Mesothelial cell of epicardium (in vitro differentiated cells): ENCODE results near the gene ADCYAP1R1. TPM values are rescaled to one million over a fixed set of nuclear protein-coding genes. Genes with fewer than 3 reads are reported as not detected.
A peak's percentile ranks its signal among the peaks of the same experiment; 100 is the strongest.

Experiments used
- DNase-seq, 2 experiments: peaks; one replicate each; pipeline ENCODE4 v3.0.0; 2021; ENCODE audit warnings: low spot score in 2 of 2; ENCODE audit not compliant: unreplicated experiment in 2 of 2
- H3K27ac Mint-ChIP-seq: 2 replicates; pipeline ENCODE4 v1.8.0; 2021; ENCODE audit warnings: mixed read lengths
- H3K27me3 Mint-ChIP-seq: 2 replicates; pipeline ENCODE4 v1.8.0; 2021; ENCODE audit warnings: low read depth, mixed read lengths
- H3K36me3 Mint-ChIP-seq: 2 replicates; pipeline ENCODE4 v1.8.0; 2021; ENCODE audit warnings: mixed read lengths
- H3K4me1 Mint-ChIP-seq: 2 replicates; pipeline ENCODE4 v1.8.0; 2021; ENCODE audit warnings: mixed read lengths
- H3K4me3 Mint-ChIP-seq: 2 replicates; pipeline ENCODE4 v1.8.0; 2021; ENCODE audit warnings: mild to moderate bottlenecking, moderate library complexity, mixed read lengths
- H3K9me3 Mint-ChIP-seq: 2 replicates; pipeline ENCODE4 v1.8.0; 2021; ENCODE audit warnings: mixed read lengths
- total RNA-seq: library from RNA; stranded (reverse); gene quantifications from 3 replicates; pipeline ENCODE4 v1.2.1, GENCODE V29; 2021
- TF ChIP-seq, protein P1 (sequence below): fragments of 200-600 bp; sonication (generic); IDR thresholded peaks from one replicate; pipeline ENCODE4 v1.5.0; 2021; ENCODE audit warnings: antibody characterized with exemption; ENCODE audit not compliant: unreplicated experiment

ADCYAP1R1 gene
- total RNA-seq, 1 donor from 2014 or later: 0.36 TPM

GRCh38 chr7:31105256-31105950, 53.3 kb downstream of the ADCYAP1R1 start:
- peak in 1 of 2 experiments; percentile 20 for DNase-seq
- no peak overlapping the region for H3K4me3 Mint-ChIP-seq
- H3K9me3 Mint-ChIP-seq: no peaks in the 10 kb centered on the region
- H3K27me3 Mint-ChIP-seq: peaks cover 79% of the 10 kb centered on the region
- no peaks in the 10 kb centered on the region for H3K36me3 Mint-ChIP-seq
- TF ChIP-seq, protein P1, sequence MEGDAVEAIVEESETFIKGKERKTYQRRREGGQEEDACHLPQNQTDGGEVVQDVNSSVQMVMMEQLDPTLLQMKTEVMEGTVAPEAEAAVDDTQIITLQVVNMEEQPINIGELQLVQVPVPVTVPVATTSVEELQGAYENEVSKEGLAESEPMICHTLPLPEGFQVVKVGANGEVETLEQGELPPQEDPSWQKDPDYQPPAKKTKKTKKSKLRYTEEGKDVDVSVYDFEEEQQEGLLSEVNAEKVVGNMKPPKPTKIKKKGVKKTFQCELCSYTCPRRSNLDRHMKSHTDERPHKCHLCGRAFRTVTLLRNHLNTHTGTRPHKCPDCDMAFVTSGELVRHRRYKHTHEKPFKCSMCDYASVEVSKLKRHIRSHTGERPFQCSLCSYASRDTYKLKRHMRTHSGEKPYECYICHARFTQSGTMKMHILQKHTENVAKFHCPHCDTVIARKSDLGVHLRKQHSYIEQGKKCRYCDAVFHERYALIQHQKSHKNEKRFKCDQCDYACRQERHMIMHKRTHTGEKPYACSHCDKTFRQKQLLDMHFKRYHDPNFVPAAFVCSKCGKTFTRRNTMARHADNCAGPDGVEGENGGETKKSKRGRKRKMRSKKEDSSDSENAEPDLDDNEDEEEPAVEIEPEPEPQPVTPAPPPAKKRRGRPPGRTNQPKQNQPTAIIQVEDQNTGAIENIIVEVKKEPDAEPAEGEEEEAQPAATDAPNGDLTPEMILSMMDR: no peak
- H3K4me1 Mint-ChIP-seq: no peaks in the 10 kb centered on the region
- H3K27ac Mint-ChIP-seq: no peak overlapping the region

- TF ChIP-seq, protein P1: no peak
- Mint-ChIP-seq H3K27me3 (peaks cover 79% of the 10 kb centered on the region), H3K9me3 (no peaks in the 10 kb centered on the region), H3K27ac (no peak overlapping the region), H3K4me1 (no peaks in the 10 kb centered on the region), H3K4me3 (no peak overlapping the region), H3K36me3 (no peaks in the 10 kb centered on the region)
- DNase-seq: peak in 1 of 2 experiments; percentile 30
Observed at GRCh38 chr7:31106303-31107105, 54.4 kb downstream of the ADCYAP1R1 start.

GRCh38 chr7:31107106-31108090, 55.3 kb downstream of the ADCYAP1R1 start:
- Mint-ChIP-seq H3K4me3 (no peak overlapping the region), H3K36me3 (no peaks in the 10 kb centered on the region), H3K27ac (no peak overlapping the region), H3K4me1 (no peaks in the 10 kb centered on the region), H3K9me3 (no peaks in the 10 kb centered on the region), H3K27me3 (peaks cover 81% of the 10 kb centered on the region)
- TF ChIP-seq, protein P1: no peak
- peak in 1 of 2 experiments; percentile 3 for DNase-seq

GRCh38 chr7:31108097-31108657, 56.1 kb downstream of the ADCYAP1R1 start:
- H3K27ac Mint-ChIP-seq: no peak overlapping the region
- TF ChIP-seq, protein P1: no peak
- no peaks in the 10 kb centered on the region for H3K36me3 Mint-ChIP-seq
- H3K4me3 Mint-ChIP-seq: no peak overlapping the region
- no peaks in the 10 kb centered on the region for H3K4me1 Mint-ChIP-seq
- no peaks in the 10 kb centered on the region for H3K9me3 Mint-ChIP-seq
- H3K27me3 Mint-ChIP-seq: peaks cover 79% of the 10 kb centered on the region
- DNase-seq: no peak

DNA sequence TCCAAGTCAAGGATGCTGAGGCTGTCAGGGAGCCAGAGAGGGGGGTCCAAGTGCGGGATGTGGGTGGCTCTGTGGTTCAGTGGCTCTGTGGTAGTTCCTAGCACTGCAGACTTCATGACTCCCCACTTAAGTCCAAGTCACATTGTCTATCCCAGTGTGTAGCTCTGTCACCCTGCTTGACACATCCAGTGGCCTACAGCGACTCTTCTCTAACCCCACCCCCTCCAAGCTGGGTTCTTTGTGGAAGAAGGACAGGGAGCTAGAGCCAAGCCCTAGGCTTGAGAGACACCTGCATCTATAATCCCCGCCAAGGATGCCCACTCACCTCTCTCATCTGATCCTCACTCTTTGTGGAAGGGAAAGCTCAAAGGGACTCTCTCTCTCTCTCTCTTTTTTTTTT, 57.6 kb downstream of the ADCYAP1R1 start:
- Mint-ChIP-seq H3K4me1 (no peaks in the 10 kb centered on the region), H3K9me3 (no peaks in the 10 kb centered on the region), H3K36me3 (no peaks in the 10 kb centered on the region), H3K27ac (no peak overlapping the region), H3K27me3 (peaks cover 64% of the 10 kb centered on the region), H3K4me3 (no peak overlapping the region)
- no peak for DNase-seq
- TF ChIP-seq, protein P1: no peak
